Sigmoid colon (tissue), 4 donors: ENCODE measurements around the gene FGF10.
A peak's percentile ranks its signal among the peaks of the same experiment; 100 is the strongest.

Experiments
- CTCF ChIP-seq, 4 experiments: fragments of 450-650 bp in 3 of 4; fragments of 200-600 bp in 1 of 4; IDR thresholded peaks; one replicate each; pipeline ENCODE4 v1.5.1; 2016 to 2019; ENCODE audit warnings: antibody characterized with exemption in 4 of 4, mild to moderate bottlenecking in 3 of 4, moderate library complexity in 2 of 4
- POLR2A ChIP-seq, 2 donors: fragments of 450-650 bp; IDR thresholded peaks; one replicate each; pipeline ENCODE4 v1.6.1; 2016; ENCODE audit warnings: antibody characterized with exemption in 2 of 2, mild to moderate bottlenecking in 2 of 2, moderate library complexity in 2 of 2
- POLR2AphosphoS5 ChIP-seq, 4 donors: sonication (generic); formaldehyde crosslinking; IDR thresholded peaks; one replicate each; pipeline ENCODE4 v1.6.1; 2017; ENCODE audit warnings: antibody characterized with exemption in 4 of 4

- no peak for TF ChIP-seq CTCF (IDR thresholded peaks at IDR 0.05)
- TF ChIP-seq POLR2AphosphoS5 (IDR thresholded peaks at IDR 0.05) = peak in 1 of 4 donors; percentile 38
- TF ChIP-seq POLR2A (IDR thresholded peaks at IDR 0.05) = no peak
Observed at GRCh38 chr5:44292736-44293135, 96.5 kb downstream of the FGF10 start.
